Measurements from ENCODE around the gene SHBG. TPM values are rescaled to one million over a fixed set of nuclear protein-coding genes. Genes with fewer than 3 reads are reported as not detected.
A peak's percentile ranks its signal among the peaks of the same experiment; 100 is the strongest.
"Not testable (repeated sequence)": the region's sequence is repeated elsewhere in the genome, so short reads cannot be mapped to it uniquely, and the experiment has no call there.

Gene SHBG
- total RNA-seq, 1 donor from 2014 or later = 1.4 TPM

DNA sequence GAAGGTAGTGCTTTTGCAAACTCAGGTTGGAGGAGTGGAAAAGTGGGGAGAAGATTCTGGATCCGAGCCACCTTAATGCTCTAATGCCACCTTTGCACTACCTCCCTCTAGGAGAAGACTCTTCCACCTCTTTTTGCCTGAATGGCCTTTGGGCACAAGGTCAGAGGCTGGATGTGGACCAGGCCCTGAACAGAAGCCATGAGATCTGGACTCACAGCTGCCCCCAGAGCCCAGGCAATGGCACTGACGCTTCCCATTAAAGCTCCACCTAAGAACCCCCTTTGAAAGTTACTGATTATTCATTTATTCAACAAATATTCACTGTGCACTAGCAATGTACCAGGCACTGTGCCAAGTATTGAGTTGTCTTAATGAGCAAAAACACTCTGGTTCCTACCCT, 3.2 kb downstream of the SHBG start:
- TF ChIP-seq, protein P1, sequence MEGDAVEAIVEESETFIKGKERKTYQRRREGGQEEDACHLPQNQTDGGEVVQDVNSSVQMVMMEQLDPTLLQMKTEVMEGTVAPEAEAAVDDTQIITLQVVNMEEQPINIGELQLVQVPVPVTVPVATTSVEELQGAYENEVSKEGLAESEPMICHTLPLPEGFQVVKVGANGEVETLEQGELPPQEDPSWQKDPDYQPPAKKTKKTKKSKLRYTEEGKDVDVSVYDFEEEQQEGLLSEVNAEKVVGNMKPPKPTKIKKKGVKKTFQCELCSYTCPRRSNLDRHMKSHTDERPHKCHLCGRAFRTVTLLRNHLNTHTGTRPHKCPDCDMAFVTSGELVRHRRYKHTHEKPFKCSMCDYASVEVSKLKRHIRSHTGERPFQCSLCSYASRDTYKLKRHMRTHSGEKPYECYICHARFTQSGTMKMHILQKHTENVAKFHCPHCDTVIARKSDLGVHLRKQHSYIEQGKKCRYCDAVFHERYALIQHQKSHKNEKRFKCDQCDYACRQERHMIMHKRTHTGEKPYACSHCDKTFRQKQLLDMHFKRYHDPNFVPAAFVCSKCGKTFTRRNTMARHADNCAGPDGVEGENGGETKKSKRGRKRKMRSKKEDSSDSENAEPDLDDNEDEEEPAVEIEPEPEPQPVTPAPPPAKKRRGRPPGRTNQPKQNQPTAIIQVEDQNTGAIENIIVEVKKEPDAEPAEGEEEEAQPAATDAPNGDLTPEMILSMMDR (IDR thresholded peaks at IDR 0.05) = no peak
- H3K9me3 Mint-ChIP-seq (ENCODE audit: unreplicated experiment) = no peaks in the 10 kb centered on the region
- H3K27me3 Mint-ChIP-seq (ENCODE audit: unreplicated experiment) = no peaks in the 10 kb centered on the region
- no peak overlapping the region for H3K4me3 Mint-ChIP-seq (ENCODE audit: unreplicated experiment)
- no peak overlapping the region for H3K27ac Mint-ChIP-seq (ENCODE audit: unreplicated experiment)
- no peak for DNase-seq (ENCODE audit: extremely low spot score, unreplicated experiment)
- no peaks in the 10 kb centered on the region for H3K36me3 Mint-ChIP-seq (ENCODE audit: unreplicated experiment)
- no peaks in the 10 kb centered on the region for H3K4me1 Mint-ChIP-seq (ENCODE audit: unreplicated experiment)

GRCh38 chr17:7634384-7634783, 4.4 kb downstream of the SHBG start:
- Mint-ChIP-seq H3K36me3 (ENCODE audit: unreplicated experiment) (no peaks in the 10 kb centered on the region), H3K4me1 (ENCODE audit: unreplicated experiment) (no peaks in the 10 kb centered on the region), H3K9me3 (ENCODE audit: unreplicated experiment) (no peaks in the 10 kb centered on the region), H3K4me3 (ENCODE audit: unreplicated experiment) (no peak overlapping the region), H3K27me3 (ENCODE audit: unreplicated experiment) (peaks cover 3% of the 10 kb centered on the region), H3K27ac (ENCODE audit: unreplicated experiment) (no peak overlapping the region)
- TF ChIP-seq, protein P1 (IDR thresholded peaks at IDR 0.05) = peak; percentile 53
- DNase-seq (ENCODE audit: extremely low spot score, unreplicated experiment) = no peak

DNA sequence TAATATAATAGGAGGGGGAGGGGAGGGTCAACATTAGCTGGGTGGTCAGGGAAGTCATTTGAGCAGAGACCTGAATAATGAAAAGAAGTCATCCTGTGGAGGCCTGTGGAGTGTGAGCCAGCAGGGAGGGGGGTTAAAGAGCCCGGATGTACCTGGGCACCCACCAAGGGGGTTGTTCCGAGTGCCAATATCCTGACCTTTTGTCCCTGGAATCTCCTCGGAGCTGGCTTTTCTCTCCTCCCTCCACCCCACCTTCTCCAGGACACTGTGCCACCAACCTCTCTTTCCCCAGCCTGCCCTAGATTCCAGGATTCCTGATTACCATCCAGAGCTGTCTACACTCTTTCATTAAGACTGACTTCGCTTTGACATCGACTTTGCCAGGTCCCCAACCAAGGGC, 6.2 kb downstream of the SHBG start:
- DNase-seq (ENCODE audit: extremely low spot score, unreplicated experiment) = no peak
- Mint-ChIP-seq H3K27ac (ENCODE audit: unreplicated experiment) (no peak overlapping the region), H3K4me1 (ENCODE audit: unreplicated experiment) (no peaks in the 10 kb centered on the region), H3K4me3 (ENCODE audit: unreplicated experiment) (no peak overlapping the region), H3K9me3 (ENCODE audit: unreplicated experiment) (no peaks in the 10 kb centered on the region), H3K36me3 (ENCODE audit: unreplicated experiment) (no peaks in the 10 kb centered on the region), H3K27me3 (ENCODE audit: unreplicated experiment) (peaks cover 8% of the 10 kb centered on the region)
- TF ChIP-seq, protein P1 (IDR thresholded peaks at IDR 0.05) = no peak

GRCh38 chr17:7640783-7641182, 10.8 kb downstream of the SHBG start:
- peaks cover 20% of the 10 kb centered on the region for H3K27me3 Mint-ChIP-seq (ENCODE audit: unreplicated experiment)
- H3K4me1 Mint-ChIP-seq (ENCODE audit: unreplicated experiment) = no peaks in the 10 kb centered on the region
- H3K4me3 Mint-ChIP-seq (ENCODE audit: unreplicated experiment) = no peak overlapping the region
- H3K36me3 Mint-ChIP-seq (ENCODE audit: unreplicated experiment) = no peaks in the 10 kb centered on the region
- no peak for DNase-seq (ENCODE audit: extremely low spot score, unreplicated experiment)
- TF ChIP-seq, protein P1 (IDR thresholded peaks at IDR 0.05) = no peak
- no peak overlapping the region for H3K27ac Mint-ChIP-seq (ENCODE audit: unreplicated experiment)
- H3K9me3 Mint-ChIP-seq (ENCODE audit: unreplicated experiment) = no peaks in the 10 kb centered on the region

- not testable (repeated sequence) for H3K4me3 Mint-ChIP-seq (ENCODE audit: unreplicated experiment); H3K9me3 Mint-ChIP-seq (ENCODE audit: unreplicated experiment)
Observed at GRCh38 chr17:7641635-7642034, 11.7 kb downstream of the SHBG start.

DNA sequence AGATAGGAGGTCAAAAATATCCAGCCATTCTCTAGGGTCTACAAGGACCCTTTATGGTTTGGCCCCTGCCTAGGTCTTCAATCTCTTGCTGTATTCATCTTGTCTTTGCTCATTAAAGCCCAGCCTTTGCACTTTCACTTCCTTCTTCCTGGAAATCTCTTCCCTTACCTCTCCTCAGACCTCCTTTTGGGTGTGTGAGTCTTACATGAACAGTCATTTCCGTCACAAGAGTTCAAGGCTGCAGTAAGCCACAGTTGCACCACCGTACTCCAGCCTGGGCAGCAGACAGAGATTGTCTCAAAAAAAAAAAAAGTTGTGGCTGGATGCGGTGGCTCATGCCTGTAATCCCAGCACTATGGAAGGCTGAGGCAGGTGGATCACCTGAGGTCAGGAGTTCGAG, 14.8 kb downstream of the SHBG start:
- H3K9me3 Mint-ChIP-seq (ENCODE audit: unreplicated experiment) = no peaks in the 10 kb centered on the region
- peaks cover 33% of the 10 kb centered on the region for H3K27me3 Mint-ChIP-seq (ENCODE audit: unreplicated experiment)
- no peaks in the 10 kb centered on the region for H3K36me3 Mint-ChIP-seq (ENCODE audit: unreplicated experiment)
- H3K4me3 Mint-ChIP-seq (ENCODE audit: unreplicated experiment) = no peak overlapping the region
- DNase-seq (ENCODE audit: extremely low spot score, unreplicated experiment) = no peak
- no peak overlapping the region for H3K27ac Mint-ChIP-seq (ENCODE audit: unreplicated experiment)
- TF ChIP-seq, protein P1 (IDR thresholded peaks at IDR 0.05) = no peak
- no peaks in the 10 kb centered on the region for H3K4me1 Mint-ChIP-seq (ENCODE audit: unreplicated experiment)

More at GRCh38 chr17:7641635-7642034, 11.7 kb downstream of the SHBG start:
- H3K36me3 Mint-ChIP-seq (ENCODE audit: unreplicated experiment); H3K27ac Mint-ChIP-seq (ENCODE audit: unreplicated experiment); DNase-seq (ENCODE audit: extremely low spot score, unreplicated experiment); H3K4me1 Mint-ChIP-seq (ENCODE audit: unreplicated experiment): not testable (repeated sequence)
- peaks cover 25% of the 10 kb centered on the region for H3K27me3 Mint-ChIP-seq (ENCODE audit: unreplicated experiment)

Measured in osteocyte (in vitro differentiated cells).